Ishikawa (cell line): Measurements from ENCODE around the gene KCTD6.

Source experiments
- CEBPB ChIP-seq: IDR thresholded peaks from 2 replicates; pipeline ENCODE4 v1.6.1; 2012
- CREB1 ChIP-seq: IDR thresholded peaks from 2 replicates; pipeline ENCODE4 v1.6.1; 2012; ENCODE audit warnings: low read depth
- EGR1 ChIP-seq: IDR thresholded peaks from 2 replicates; pipeline ENCODE4 v1.6.1; 2012
- EP300 ChIP-seq: IDR thresholded peaks from 2 replicates; pipeline ENCODE4 v1.6.1; 2012; ENCODE audit warnings: borderline replicate concordance
- FOXM1 ChIP-seq: IDR thresholded peaks from 2 replicates; pipeline ENCODE4 v1.6.1; 2012; ENCODE audit warnings: low read depth, borderline replicate concordance
- MAX ChIP-seq: IDR thresholded peaks from 2 replicates; pipeline ENCODE4 v1.6.1; 2012
- NFIC ChIP-seq: IDR thresholded peaks from 2 replicates; pipeline ENCODE4 v1.6.1; 2012
- RAD21 ChIP-seq: IDR thresholded peaks from 2 replicates; pipeline ENCODE4 v1.6.1; 2012; ENCODE audit warnings: low read depth
- REST ChIP-seq: IDR thresholded peaks from 2 replicates; pipeline ENCODE4 v1.6.1; 2012; ENCODE audit warnings: low read depth, mild to moderate bottlenecking
- TAF1 ChIP-seq: IDR thresholded peaks from 2 replicates; pipeline ENCODE4 v1.6.1; 2012; ENCODE audit warnings: low read depth, mild to moderate bottlenecking
- TCF12 ChIP-seq: IDR thresholded peaks from 2 replicates; pipeline ENCODE4 v1.6.1; 2012; ENCODE audit warnings: low read depth
- TEAD4 ChIP-seq: IDR thresholded peaks from 2 replicates; pipeline ENCODE4 v1.6.1; 2012
- USF1 ChIP-seq: IDR thresholded peaks from 2 replicates; pipeline ENCODE4 v1.6.1; 2012
- YY1 ChIP-seq: IDR thresholded peaks from 2 replicates; pipeline ENCODE4 v1.6.1; 2012; ENCODE audit warnings: low read depth
- ZBTB7A ChIP-seq: IDR thresholded peaks from 2 replicates; pipeline ENCODE4 v1.6.1; 2012; ENCODE audit warnings: low read depth

KCTD6 gene

DNA sequence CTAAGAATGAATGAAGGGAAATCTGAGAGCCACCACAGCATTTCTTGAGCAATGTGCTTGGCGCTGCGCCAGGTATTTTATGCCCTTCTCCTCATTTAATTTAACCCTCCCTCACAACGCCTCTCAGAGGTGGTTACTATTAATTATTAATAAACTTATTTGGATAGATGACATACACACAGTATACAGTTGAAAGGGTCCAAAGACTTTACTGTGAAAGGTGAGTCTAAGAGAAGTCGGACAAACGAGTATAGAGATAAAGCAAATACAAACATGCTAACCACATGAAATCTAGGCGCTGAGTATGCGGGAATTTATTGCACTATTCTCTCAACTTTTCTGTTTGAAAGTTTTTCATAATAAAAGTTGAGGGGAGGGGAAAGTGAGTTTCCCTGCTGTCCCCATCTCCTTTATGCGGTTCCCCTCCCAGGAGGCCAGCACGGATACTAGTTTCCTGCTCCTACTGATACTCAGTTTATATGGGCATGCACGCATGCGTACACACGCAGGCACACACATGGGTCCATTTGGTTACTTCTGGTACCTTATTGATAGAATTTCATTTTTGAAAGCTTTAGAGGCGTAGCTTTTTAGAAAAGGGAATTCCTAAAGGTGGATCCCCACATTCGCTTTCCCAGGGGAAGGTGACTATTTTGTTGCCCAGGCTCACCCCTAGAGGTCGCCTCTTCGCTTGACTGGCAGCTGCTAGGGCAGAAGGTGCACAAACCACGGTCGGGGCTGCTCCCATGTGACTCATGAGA lies 28.5 kb upstream of the KCTD6 start:
- TF ChIP-seq USF1 (peak; percentile 82), TAF1 (no peak), ZBTB7A (no peak), CREB1 (no peak), CEBPB (peak; percentile 92), NFIC (peak; percentile 86), EP300 (no peak), YY1 (no peak), MAX (peak; percentile 74), FOXM1 (no peak), TCF12 (no peak), REST (no peak), RAD21 (peak; percentile 85), TEAD4 (0 out of 2 replicates have a peak, but pooled peaks have one; percentile 28), EGR1 (no peak)

GRCh38 chr3:58463942-58464271 lies 28.0 kb upstream of the KCTD6 start:
- TF ChIP-seq MAX, result no peak
- no peak for TF ChIP-seq EGR1
- TF ChIP-seq CEBPB, result no peak
- no peak for TF ChIP-seq RAD21
- no peak for TF ChIP-seq TAF1
- no peak for TF ChIP-seq USF1
- TF ChIP-seq CREB1, result no peak
- no peak for TF ChIP-seq TEAD4
- no peak for TF ChIP-seq ZBTB7A
- no peak for TF ChIP-seq REST
- no peak for TF ChIP-seq TCF12
- no peak for TF ChIP-seq NFIC

- TF ChIP-seq RAD21 (no peak), TCF12 (no peak), TEAD4 (no peak), EP300 (no peak), CEBPB (no peak), ZBTB7A (no peak), FOXM1 (no peak), NFIC (no peak), CREB1 (no peak), MAX (no peak), USF1 (no peak), EGR1 (no peak), TAF1 (no peak), YY1 (no peak), REST (no peak)
Observed at GRCh38 chr3:58464866-58465265, 27.0 kb upstream of the KCTD6 start.
